ENCODE measurements around the gene INPP5E.

DNA sequence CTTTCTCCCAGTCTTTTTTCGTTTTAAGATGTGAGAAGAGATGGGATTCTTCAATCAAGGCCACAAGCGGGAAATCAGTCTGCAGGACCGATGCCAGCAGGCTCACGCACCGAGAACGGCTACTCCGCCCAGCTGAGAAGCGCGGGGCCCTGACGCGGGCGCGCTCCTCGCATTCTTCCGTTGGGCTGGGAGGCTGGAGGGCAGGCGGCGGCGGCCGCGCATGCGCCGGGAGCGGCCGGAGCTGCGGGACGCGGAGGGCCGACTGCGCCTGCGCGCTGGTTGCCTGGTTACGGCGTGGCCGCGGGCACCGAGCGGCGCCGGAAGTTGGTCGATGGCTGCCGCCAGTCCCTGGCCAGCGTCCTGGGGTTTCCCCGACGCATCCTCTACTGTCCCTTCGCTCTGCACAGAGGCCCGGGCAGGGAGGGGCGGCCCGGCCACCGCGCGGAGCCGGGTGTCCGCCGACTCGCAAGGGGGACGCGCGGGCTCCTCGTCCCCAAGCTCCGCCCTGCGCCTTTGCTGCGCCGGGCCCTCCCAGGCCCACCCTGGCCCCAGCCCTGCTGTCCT, 44.0 kb upstream of the INPP5E start:
- TF ChIP-seq, protein P1, sequence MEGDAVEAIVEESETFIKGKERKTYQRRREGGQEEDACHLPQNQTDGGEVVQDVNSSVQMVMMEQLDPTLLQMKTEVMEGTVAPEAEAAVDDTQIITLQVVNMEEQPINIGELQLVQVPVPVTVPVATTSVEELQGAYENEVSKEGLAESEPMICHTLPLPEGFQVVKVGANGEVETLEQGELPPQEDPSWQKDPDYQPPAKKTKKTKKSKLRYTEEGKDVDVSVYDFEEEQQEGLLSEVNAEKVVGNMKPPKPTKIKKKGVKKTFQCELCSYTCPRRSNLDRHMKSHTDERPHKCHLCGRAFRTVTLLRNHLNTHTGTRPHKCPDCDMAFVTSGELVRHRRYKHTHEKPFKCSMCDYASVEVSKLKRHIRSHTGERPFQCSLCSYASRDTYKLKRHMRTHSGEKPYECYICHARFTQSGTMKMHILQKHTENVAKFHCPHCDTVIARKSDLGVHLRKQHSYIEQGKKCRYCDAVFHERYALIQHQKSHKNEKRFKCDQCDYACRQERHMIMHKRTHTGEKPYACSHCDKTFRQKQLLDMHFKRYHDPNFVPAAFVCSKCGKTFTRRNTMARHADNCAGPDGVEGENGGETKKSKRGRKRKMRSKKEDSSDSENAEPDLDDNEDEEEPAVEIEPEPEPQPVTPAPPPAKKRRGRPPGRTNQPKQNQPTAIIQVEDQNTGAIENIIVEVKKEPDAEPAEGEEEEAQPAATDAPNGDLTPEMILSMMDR (IDR thresholded peaks at IDR 0.05), result no peak
- no peak for TF ChIP-seq ZFX (IDR thresholded peaks at IDR 0.05; ENCODE audit: borderline replicate concordance)
